ENCODE data around the gene MAOA. TPM values are rescaled to one million over a fixed set of nuclear protein-coding genes. Genes with fewer than 3 reads are reported as not detected.

Gene MAOA
- total RNA-seq, 1 donor from 2014 or later = 1.8 TPM

- no peaks in the 10 kb centered on the region for H3K27me3 Mint-ChIP-seq (ENCODE audit: low read depth, unreplicated experiment)
- TF ChIP-seq EZH2 (IDR thresholded peaks at IDR 0.05; ENCODE audit: insufficient read depth, low read length) (no peak), CTCF (IDR thresholded peaks at IDR 0.05; ENCODE audit: insufficient read depth, low read depth, low read length) (no peak)
- no peak overlapping the region for H3K27ac Mint-ChIP-seq (ENCODE audit: unreplicated experiment)
- Histone ChIP-seq H3K36me3 (ENCODE audit: insufficient read depth, low read length) (no peaks in the 10 kb centered on the region), H3K4me3 (ENCODE audit: insufficient read depth, low read depth, low read length) (no peak overlapping the region), H4K20me1 (ENCODE audit: insufficient read depth, low read length) (no peaks in the 10 kb centered on the region), H3K27ac (ENCODE audit: low read depth, low read length) (no peak overlapping the region), H3K4me2 (ENCODE audit: low read length) (no peak overlapping the region), H3K27me3 (ENCODE audit: insufficient read depth, low read length) (no peaks in the 10 kb centered on the region), H3K79me2 (ENCODE audit: insufficient read depth, low read length) (no peaks in the 10 kb centered on the region), H3K9ac (ENCODE audit: low read length) (no peak overlapping the region), H3K4me1 (ENCODE audit: insufficient read depth, low read length) (no peaks in the 10 kb centered on the region), H2AFZ (ENCODE audit: low read depth, low read length) (no peak overlapping the region), H3K9me3 (ENCODE audit: insufficient read depth, low read depth, low read length) (no peaks in the 10 kb centered on the region)
- H3K9me3 Mint-ChIP-seq (ENCODE audit: unreplicated experiment) = peaks cover 2% of the 10 kb centered on the region
- H3K4me1 Mint-ChIP-seq (ENCODE audit: low read depth, unreplicated experiment) = no peaks in the 10 kb centered on the region
- no peak overlapping the region for H3K4me3 Mint-ChIP-seq (ENCODE audit: unreplicated experiment)
- peak; percentile 94 for FAIRE-seq
- no peaks in the 10 kb centered on the region for H3K36me3 Mint-ChIP-seq (ENCODE audit: low read depth, unreplicated experiment)
- DNase-seq (ENCODE audit: low read depth) = peak; percentile 10
These were observed 21.0 kb downstream of the MAOA start for GRCh38 chrX:43676971-43677572.

GRCh38 chrX:43677993-43678392 lies 21.9 kb downstream of the MAOA start:
- no peak for FAIRE-seq

More at GRCh38 chrX:43677993-43678392, 21.9 kb downstream of the MAOA start:
- Mint-ChIP-seq H3K36me3 (ENCODE audit: low read depth, unreplicated experiment) (no peaks in the 10 kb centered on the region), H3K9me3 (ENCODE audit: unreplicated experiment) (peaks cover 2% of the 10 kb centered on the region), H3K27me3 (ENCODE audit: low read depth, unreplicated experiment) (no peaks in the 10 kb centered on the region), H3K4me3 (ENCODE audit: unreplicated experiment) (no peak overlapping the region), H3K4me1 (ENCODE audit: low read depth, unreplicated experiment) (no peaks in the 10 kb centered on the region), H3K27ac (ENCODE audit: unreplicated experiment) (no peak overlapping the region)
- Histone ChIP-seq H3K4me1 (ENCODE audit: insufficient read depth, low read length) (no peaks in the 10 kb centered on the region), H2AFZ (ENCODE audit: low read depth, low read length) (no peak overlapping the region), H3K4me2 (ENCODE audit: low read length) (no peak overlapping the region), H3K4me3 (ENCODE audit: insufficient read depth, low read depth, low read length) (no peak overlapping the region), H3K9ac (ENCODE audit: low read length) (no peak overlapping the region), H3K79me2 (ENCODE audit: insufficient read depth, low read length) (no peaks in the 10 kb centered on the region), H3K36me3 (ENCODE audit: insufficient read depth, low read length) (no peaks in the 10 kb centered on the region), H3K9me3 (ENCODE audit: insufficient read depth, low read depth, low read length) (no peaks in the 10 kb centered on the region), H3K27ac (ENCODE audit: low read depth, low read length) (no peak overlapping the region), H4K20me1 (ENCODE audit: insufficient read depth, low read length) (no peaks in the 10 kb centered on the region), H3K27me3 (ENCODE audit: insufficient read depth, low read length) (no peaks in the 10 kb centered on the region)
- no peak for DNase-seq (ENCODE audit: low read depth)
- no peak for TF ChIP-seq EZH2 (IDR thresholded peaks at IDR 0.05; ENCODE audit: insufficient read depth, low read length)
- TF ChIP-seq CTCF (IDR thresholded peaks at IDR 0.05; ENCODE audit: insufficient read depth, low read depth, low read length) = no peak
